C4-2B (cell line): ENCODE data around the gene SLC25A48.

Experiments
- H3K27ac ChIP-seq: fragments of 450-650 bp; 2 replicates; pipeline ENCODE4 v1.5.1; 2017
- CTCF ChIP-seq: fragments of 450-650 bp; conservative IDR thresholded peaks from 2 replicates; pipeline ENCODE4 v1.5.1; 2017; ENCODE audit warnings: mild to moderate bottlenecking
- ZFX ChIP-seq: fragments of 450-650 bp; IDR thresholded peaks from 2 replicates; pipeline ENCODE4 v1.6.1; 2017

SLC25A48 gene

DNA sequence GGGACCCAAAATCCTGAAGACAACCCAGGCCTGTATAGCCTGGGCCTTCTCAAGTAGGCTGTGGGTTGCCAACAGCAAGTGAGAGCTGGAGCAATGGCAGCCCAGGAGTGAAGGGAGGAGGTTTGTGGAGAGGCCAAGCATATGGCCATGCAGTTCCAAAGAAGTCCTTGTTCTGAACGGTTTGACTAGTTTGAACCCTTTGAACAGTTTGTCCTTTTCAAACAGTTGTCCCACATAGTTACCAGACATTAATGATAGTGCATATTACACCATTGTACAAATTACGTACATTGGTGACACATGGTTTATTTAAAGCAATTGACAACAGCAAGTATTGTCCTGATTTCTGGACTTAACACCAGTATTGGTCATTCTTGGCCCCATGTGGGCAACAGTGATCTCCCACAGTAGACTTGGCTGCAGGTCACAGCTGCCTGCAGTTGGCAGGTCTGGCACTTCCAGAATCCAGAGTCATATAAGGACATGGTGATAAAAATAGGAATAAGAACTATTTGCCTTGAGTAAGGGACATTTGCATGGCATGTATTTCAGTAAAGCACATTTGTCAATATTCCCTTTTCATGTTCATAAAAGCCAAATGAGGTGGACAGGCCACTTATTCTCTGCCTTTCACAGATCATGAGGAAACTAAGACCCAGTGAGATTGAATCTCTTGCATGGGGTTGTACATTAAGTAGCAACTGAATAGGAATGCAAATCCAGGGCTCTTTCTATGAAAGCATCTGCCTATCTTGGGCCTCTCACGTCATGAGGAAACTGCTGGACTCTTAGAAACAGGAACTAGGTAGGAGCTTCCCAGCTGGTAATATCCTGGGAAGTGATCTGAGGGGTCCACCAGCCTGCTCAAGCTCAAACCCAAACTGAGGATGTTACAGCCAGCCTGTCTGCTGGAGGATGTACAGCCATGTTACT is 30.3 kb downstream of the SLC25A48 start:
- H3K27ac ChIP-seq = no peak overlapping the region

DNA sequence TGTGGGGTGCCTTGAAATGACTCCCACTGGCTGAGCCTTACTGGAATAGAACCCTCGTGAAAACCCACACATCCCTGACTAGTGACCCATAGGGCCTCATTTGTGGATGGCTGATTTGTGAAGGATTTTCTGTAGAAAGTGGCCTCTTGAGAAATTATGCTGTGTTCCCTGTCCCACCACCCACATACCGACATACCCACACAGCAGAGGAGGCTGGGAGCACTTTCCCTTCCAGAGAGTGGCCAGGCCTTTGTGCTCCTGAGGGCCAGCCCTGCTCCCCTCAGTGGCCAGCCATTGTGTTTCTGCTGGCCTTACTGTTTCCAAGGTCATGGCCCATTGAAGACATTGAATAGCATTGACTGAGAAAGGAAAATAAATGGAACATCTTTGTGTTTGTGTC is 31.6 kb downstream of the SLC25A48 start:
- H3K27ac ChIP-seq = no peak overlapping the region
- TF ChIP-seq ZFX = no peak
- no peak for TF ChIP-seq CTCF

More for the DNA sequence above, 30.3 kb downstream of the SLC25A48 start:
- TF ChIP-seq ZFX (no peak), CTCF (no peak)

DNA sequence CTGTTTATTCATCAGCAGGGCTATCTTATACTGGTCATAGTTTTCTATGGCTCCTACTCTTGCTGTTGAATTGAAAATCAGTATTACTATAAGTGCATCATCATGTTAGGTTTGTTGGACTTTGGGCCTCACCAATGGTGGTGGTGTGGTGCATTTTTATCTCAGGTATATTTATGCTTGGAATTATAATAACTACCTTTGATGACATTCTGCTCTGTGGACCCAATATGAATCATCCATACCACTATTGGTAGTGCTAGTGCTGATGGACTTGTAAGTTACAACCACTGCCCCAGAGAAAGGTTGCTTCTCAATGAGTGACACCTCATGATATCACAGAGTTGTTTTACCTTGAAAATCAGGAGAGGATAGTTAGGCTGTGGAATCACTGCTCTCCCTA is 33.1 kb downstream of the SLC25A48 start:
- H3K27ac ChIP-seq = no peak overlapping the region
- TF ChIP-seq ZFX (no peak), CTCF (no peak)

DNA sequence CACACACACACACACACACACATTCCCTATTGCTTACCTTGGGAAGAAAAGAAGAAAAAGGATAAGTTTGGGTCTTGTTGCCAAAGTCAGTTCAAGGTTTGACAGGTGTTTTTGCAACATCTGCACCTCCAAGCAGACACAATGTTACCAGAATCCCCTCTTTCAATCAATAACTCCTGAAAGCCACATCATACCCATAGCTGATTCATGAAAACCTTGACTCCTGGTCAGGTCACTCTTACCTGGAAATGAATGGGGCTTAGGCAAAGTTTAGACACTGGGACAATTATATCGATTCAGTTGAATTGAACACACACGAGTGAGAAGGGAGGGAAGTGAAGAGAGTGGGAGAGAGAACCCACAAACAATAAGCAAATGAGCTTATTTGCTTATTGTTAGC is 34.2 kb downstream of the SLC25A48 start:
- TF ChIP-seq CTCF (no peak), ZFX (no peak)
- no peak overlapping the region for H3K27ac ChIP-seq

GRCh38 chr5:135869276-135869675 is 34.8 kb downstream of the SLC25A48 start:
- no peak overlapping the region for H3K27ac ChIP-seq
- TF ChIP-seq CTCF (no peak), ZFX (no peak)

- TF ChIP-seq CTCF = no peak
- no peak for TF ChIP-seq ZFX
- no peak overlapping the region for H3K27ac ChIP-seq
Observed at GRCh38 chr5:135869935-135870334, 35.5 kb downstream of the SLC25A48 start.

- no peak overlapping the region for H3K27ac ChIP-seq
- TF ChIP-seq ZFX = no peak
Observed at GRCh38 chr5:135871268-135871915, 36.9 kb downstream of the SLC25A48 start.
